Endothelial cell of umbilical vein (primary cell): ENCODE results near the gene PSMC3.

Experiments
- CTCF ChIP-seq, 2 donors: IDR thresholded peaks; 1 replicate in 1 of 2; 2 replicates in 1 of 2; pipeline ENCODE4 v1.5.1; 2011; ENCODE audit warnings: low read length in 2 of 2, mild to moderate bottlenecking in 2 of 2, moderate library complexity in 2 of 2, control low read depth in 1 of 2, inconsistent platforms in 1 of 2, low read depth in 1 of 2; ENCODE audit not compliant: insufficient read depth in 1 of 2; ENCODE audit errors: extremely low read depth in 1 of 2
- EZH2 ChIP-seq: IDR thresholded peaks from 2 replicates; pipeline ENCODE4 v1.6.1; 2012; ENCODE audit warnings: borderline replicate concordance, low read depth, mild to moderate bottlenecking, moderate library complexity, low read length, inconsistent platforms; ENCODE audit not compliant: severe bottlenecking
- FOS ChIP-seq: IDR thresholded peaks from 2 replicates; pipeline ENCODE4 v1.6.1; 2011; ENCODE audit warnings: mild to moderate bottlenecking, low read length, moderate library complexity, borderline replicate concordance; ENCODE audit not compliant: insufficient read depth
- GATA2 ChIP-seq: IDR thresholded peaks from 2 replicates; pipeline ENCODE4 v1.7.0; 2011; ENCODE audit warnings: low read depth, mild to moderate bottlenecking, moderate library complexity, mixed read lengths, low read length; ENCODE audit not compliant: insufficient read length, insufficient read depth
- MAX ChIP-seq: IDR thresholded peaks from 2 replicates; pipeline ENCODE4 v1.6.1; 2011; ENCODE audit not compliant: insufficient read depth, insufficient read length
- MYC ChIP-seq: IDR thresholded peaks from one replicate; pipeline ENCODE4 v1.6.1; 2011; ENCODE audit warnings: mild to moderate bottlenecking, low read depth, low read length
- POLR2A ChIP-seq: IDR thresholded peaks from 2 replicates; pipeline ENCODE4 v1.6.1; 2012; ENCODE audit warnings: low read depth, mild to moderate bottlenecking, control low read depth, low read length
- POLR2AphosphoS5 ChIP-seq: IDR thresholded peaks from 2 replicates; pipeline ENCODE4 v1.6.1; 2012; ENCODE audit warnings: low read depth, mild to moderate bottlenecking, control low read depth, low read length, moderate library complexity; ENCODE audit not compliant: insufficient read depth

- no peak for TF ChIP-seq CTCF (IDR thresholded peaks at IDR 0.05; ENCODE audit: extremely low read depth in 1 of 2, insufficient read depth in 1 of 2, low read depth in 1 of 2, low read length in 2 of 2)
- TF ChIP-seq POLR2A = no peak
- no peak for TF ChIP-seq POLR2AphosphoS5
- no peak for TF ChIP-seq EZH2
- TF ChIP-seq GATA2 = no peak
- TF ChIP-seq MYC = no peak
- no peak for TF ChIP-seq MAX
- no peak for TF ChIP-seq FOS
Measured at GRCh38 chr11:47406896-47407745, 19.1 kb downstream of the PSMC3 start.
